Measurements from ENCODE around the gene PCDHA1.

DNA sequence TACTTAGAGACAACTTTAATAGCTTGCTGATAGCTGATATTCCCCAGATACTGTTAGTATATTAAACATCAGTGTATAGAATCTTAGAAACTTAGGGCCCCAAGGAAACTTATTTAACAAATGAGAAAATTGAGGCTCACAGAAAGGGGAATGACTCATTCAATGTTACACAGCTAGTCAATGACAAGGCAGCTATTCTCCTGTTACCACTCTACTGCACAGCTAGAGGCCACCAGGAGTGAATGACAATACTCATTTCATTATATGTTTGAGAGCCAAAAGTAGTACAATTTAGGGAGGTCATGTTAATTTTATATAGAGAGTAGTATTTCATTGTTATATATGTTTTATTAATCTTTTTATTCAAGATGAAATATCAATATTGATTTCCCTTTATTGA is 232.0 kb downstream of the PCDHA1 start:
- TF ChIP-seq, protein P1, sequence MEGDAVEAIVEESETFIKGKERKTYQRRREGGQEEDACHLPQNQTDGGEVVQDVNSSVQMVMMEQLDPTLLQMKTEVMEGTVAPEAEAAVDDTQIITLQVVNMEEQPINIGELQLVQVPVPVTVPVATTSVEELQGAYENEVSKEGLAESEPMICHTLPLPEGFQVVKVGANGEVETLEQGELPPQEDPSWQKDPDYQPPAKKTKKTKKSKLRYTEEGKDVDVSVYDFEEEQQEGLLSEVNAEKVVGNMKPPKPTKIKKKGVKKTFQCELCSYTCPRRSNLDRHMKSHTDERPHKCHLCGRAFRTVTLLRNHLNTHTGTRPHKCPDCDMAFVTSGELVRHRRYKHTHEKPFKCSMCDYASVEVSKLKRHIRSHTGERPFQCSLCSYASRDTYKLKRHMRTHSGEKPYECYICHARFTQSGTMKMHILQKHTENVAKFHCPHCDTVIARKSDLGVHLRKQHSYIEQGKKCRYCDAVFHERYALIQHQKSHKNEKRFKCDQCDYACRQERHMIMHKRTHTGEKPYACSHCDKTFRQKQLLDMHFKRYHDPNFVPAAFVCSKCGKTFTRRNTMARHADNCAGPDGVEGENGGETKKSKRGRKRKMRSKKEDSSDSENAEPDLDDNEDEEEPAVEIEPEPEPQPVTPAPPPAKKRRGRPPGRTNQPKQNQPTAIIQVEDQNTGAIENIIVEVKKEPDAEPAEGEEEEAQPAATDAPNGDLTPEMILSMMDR (tag by site-specific recombination; IDR thresholded peaks at IDR 0.05), result no peak
- no peak for TF ChIP-seq ZNF426 (tag by site-specific recombination; IDR thresholded peaks at IDR 0.05)
- TF ChIP-seq, protein P2, sequence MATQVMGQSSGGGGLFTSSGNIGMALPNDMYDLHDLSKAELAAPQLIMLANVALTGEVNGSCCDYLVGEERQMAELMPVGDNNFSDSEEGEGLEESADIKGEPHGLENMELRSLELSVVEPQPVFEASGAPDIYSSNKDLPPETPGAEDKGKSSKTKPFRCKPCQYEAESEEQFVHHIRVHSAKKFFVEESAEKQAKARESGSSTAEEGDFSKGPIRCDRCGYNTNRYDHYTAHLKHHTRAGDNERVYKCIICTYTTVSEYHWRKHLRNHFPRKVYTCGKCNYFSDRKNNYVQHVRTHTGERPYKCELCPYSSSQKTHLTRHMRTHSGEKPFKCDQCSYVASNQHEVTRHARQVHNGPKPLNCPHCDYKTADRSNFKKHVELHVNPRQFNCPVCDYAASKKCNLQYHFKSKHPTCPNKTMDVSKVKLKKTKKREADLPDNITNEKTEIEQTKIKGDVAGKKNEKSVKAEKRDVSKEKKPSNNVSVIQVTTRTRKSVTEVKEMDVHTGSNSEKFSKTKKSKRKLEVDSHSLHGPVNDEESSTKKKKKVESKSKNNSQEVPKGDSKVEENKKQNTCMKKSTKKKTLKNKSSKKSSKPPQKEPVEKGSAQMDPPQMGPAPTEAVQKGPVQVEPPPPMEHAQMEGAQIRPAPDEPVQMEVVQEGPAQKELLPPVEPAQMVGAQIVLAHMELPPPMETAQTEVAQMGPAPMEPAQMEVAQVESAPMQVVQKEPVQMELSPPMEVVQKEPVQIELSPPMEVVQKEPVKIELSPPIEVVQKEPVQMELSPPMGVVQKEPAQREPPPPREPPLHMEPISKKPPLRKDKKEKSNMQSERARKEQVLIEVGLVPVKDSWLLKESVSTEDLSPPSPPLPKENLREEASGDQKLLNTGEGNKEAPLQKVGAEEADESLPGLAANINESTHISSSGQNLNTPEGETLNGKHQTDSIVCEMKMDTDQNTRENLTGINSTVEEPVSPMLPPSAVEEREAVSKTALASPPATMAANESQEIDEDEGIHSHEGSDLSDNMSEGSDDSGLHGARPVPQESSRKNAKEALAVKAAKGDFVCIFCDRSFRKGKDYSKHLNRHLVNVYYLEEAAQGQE (tag by site-specific recombination; IDR thresholded peaks at IDR 0.05), result no peak
- TF ChIP-seq, protein P3, sequence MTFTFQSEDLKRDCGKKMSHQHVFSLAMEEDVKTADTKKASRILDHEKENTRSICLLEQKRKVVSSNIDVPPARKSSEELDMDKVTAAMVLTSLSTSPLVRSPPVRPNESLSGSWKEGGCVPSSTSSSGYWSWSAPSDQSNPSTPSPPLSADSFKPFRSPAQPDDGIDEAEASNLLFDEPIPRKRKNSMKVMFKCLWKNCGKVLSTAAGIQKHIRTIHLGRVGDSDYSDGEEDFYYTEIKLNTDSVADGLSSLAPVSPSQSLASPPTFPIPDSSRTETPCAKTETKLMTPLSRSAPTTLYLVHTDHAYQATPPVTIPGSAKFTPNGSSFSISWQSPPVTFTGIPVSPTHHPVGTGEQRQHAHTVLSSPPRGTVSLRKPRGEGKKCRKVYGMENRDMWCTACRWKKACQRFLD (tag by site-specific recombination; IDR thresholded peaks at IDR 0.05), result no peak
